Chondrocyte (in vitro differentiated cells): ENCODE data around the gene IKZF3. TPM values are rescaled to one million over a fixed set of nuclear protein-coding genes. Genes with fewer than 3 reads are reported as not detected.
A peak's percentile ranks its signal among the peaks of the same experiment; 100 is the strongest.

Source experiments
- DNase-seq: peaks from one replicate; pipeline ENCODE4 v3.0.0; 2021; ENCODE audit warnings: mixed read lengths, low spot score
- H3K27ac Mint-ChIP-seq: one replicate; pipeline ENCODE4 v1.8.0; 2021; ENCODE audit warnings: mild to moderate bottlenecking, moderate library complexity, mixed read lengths; ENCODE audit not compliant: unreplicated experiment
- H3K27me3 Mint-ChIP-seq: 2 replicates; pipeline ENCODE4 v1.8.0; 2021; ENCODE audit warnings: low read depth, mixed read lengths
- H3K36me3 Mint-ChIP-seq: 2 replicates; pipeline ENCODE4 v1.8.0; 2021; ENCODE audit warnings: low read depth, mixed read lengths
- H3K4me1 Mint-ChIP-seq: 2 replicates; pipeline ENCODE4 v1.8.0; 2021; ENCODE audit warnings: low read depth, mild to moderate bottlenecking, mixed read lengths
- H3K4me3 Mint-ChIP-seq: one replicate; pipeline ENCODE4 v1.8.0; 2021; ENCODE audit warnings: mild to moderate bottlenecking, moderate library complexity, mixed read lengths; ENCODE audit not compliant: unreplicated experiment
- H3K9me3 Mint-ChIP-seq: 2 replicates; pipeline ENCODE4 v1.8.0; 2021; ENCODE audit warnings: low read depth, mixed read lengths
- total RNA-seq: library from RNA; stranded (reverse); gene quantifications from 3 replicates; pipeline ENCODE4 v1.2.1, GENCODE V29; 2021
- TF ChIP-seq, protein P1 (sequence below): fragments of 200-600 bp; sonication (generic); IDR thresholded peaks from 2 replicates; pipeline ENCODE4 v1.5.0; 2021; ENCODE audit warnings: antibody characterized with exemption, mild to moderate bottlenecking, moderate library complexity

The IKZF3 gene
- total RNA-seq, 1 donor from 2014 or later = not detected

DNA sequence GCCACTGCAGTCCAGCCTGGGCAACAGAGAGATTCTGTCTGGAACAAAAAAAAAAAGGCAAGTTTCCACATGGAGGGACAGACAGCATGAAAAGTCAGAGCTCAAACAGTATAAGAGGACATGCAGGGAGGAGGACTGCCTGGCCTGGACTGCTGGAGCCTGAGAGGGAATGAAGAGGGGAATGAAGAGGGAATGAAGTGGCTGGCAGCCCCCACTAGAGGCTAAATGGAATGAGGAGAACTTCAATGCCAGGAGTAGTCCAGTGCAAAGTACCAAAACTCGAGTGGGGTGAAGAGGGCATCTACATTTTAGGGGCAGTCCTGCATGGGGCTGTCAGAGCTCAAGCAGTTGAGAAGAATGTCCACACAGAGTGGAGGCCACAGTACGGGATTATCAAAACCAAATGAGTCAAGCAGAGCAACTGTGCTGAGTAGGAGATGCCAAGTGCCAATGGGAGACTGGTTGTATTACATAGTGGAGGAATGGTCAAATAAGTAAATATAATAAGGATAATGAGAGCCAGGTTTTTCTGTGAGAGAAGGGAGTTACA lies 22.9 kb downstream of the IKZF3 start:
- Mint-ChIP-seq H3K27me3 (peaks cover 51% of the 10 kb centered on the region), H3K4me1 (no peaks in the 10 kb centered on the region), H3K27ac (no peak overlapping the region), H3K36me3 (peaks cover 8% of the 10 kb centered on the region), H3K4me3 (no peak overlapping the region), H3K9me3 (peaks cover 12% of the 10 kb centered on the region)
- no peak for DNase-seq
- TF ChIP-seq, protein P1, sequence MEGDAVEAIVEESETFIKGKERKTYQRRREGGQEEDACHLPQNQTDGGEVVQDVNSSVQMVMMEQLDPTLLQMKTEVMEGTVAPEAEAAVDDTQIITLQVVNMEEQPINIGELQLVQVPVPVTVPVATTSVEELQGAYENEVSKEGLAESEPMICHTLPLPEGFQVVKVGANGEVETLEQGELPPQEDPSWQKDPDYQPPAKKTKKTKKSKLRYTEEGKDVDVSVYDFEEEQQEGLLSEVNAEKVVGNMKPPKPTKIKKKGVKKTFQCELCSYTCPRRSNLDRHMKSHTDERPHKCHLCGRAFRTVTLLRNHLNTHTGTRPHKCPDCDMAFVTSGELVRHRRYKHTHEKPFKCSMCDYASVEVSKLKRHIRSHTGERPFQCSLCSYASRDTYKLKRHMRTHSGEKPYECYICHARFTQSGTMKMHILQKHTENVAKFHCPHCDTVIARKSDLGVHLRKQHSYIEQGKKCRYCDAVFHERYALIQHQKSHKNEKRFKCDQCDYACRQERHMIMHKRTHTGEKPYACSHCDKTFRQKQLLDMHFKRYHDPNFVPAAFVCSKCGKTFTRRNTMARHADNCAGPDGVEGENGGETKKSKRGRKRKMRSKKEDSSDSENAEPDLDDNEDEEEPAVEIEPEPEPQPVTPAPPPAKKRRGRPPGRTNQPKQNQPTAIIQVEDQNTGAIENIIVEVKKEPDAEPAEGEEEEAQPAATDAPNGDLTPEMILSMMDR = no peak

DNA sequence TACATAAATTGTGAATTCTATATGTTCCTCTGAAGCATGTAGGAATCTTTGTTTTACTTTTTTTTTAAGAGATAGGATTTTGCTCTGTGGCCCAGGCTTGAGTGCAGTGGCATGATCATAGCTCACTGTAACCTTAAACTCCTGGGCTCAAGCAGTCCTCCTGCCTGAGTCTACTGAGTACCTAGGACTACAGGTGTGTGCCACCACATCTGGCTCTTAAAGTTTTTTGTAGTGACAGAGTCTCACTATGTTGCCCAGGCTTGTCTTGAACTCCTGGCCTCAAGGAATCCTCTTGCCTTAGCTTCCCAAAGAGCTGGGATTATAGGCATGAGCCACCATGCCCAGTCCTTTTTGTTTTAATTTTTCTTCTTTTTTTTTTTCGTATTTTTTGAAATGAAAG lies 25.3 kb downstream of the IKZF3 start:
- no peak for DNase-seq
- Mint-ChIP-seq H3K27ac (no peak overlapping the region), H3K9me3 (peaks cover 20% of the 10 kb centered on the region), H3K4me1 (no peaks in the 10 kb centered on the region), H3K27me3 (peaks cover 44% of the 10 kb centered on the region), H3K36me3 (peaks cover 12% of the 10 kb centered on the region), H3K4me3 (no peak overlapping the region)
- TF ChIP-seq, protein P1 = no peak

DNA sequence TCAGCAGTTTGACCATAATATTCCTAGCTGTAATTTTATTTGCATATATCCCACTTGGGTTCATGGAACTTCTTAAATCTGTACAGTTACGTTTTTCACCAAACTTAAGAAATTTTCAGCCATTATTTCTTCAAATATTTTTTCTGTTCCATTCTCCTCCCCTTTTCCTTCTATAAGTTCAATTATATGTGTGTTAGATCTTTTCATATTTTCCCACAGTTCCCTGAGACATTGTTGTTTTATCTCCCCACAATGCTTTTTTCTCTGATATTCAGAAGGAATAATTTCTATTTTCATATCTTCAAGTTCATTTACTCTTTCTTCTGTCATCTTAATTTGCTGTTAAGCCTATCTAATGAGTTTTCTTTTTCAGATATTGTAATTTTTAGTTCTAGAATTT lies 26.1 kb downstream of the IKZF3 start:
- TF ChIP-seq, protein P1 = no peak
- no peak overlapping the region for H3K4me3 Mint-ChIP-seq
- H3K9me3 Mint-ChIP-seq = peaks cover 20% of the 10 kb centered on the region
- DNase-seq = no peak
- peaks cover 12% of the 10 kb centered on the region for H3K36me3 Mint-ChIP-seq
- peaks cover 40% of the 10 kb centered on the region for H3K27me3 Mint-ChIP-seq
- no peaks in the 10 kb centered on the region for H3K4me1 Mint-ChIP-seq
- H3K27ac Mint-ChIP-seq = no peak overlapping the region

DNA sequence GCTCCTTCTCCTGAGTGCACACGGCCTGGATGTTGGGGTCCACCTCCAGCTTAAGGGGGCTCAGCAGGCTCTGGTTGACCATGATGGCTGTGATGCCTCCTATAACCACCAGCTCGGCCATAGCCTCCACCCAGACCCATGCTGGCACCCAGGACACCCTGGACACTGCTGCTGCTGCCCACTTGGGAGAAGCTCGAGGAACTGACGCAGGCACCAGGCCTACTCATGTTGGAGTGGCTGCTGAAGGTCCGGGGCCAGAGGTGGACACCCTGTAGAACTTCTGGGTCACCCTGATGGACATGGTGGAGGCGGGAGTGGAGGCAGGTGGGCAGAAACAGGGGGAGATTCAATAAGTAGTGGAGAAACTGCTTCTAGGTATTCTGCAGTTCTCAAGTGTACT lies 28.0 kb downstream of the IKZF3 start:
- H3K4me3 Mint-ChIP-seq = no peak overlapping the region
- peak; percentile 76 for DNase-seq
- H3K9me3 Mint-ChIP-seq = peaks cover 24% of the 10 kb centered on the region
- TF ChIP-seq, protein P1 = no peak
- no peak overlapping the region for H3K27ac Mint-ChIP-seq
- H3K27me3 Mint-ChIP-seq = peaks cover 39% of the 10 kb centered on the region
- peaks cover 14% of the 10 kb centered on the region for H3K36me3 Mint-ChIP-seq
- no peaks in the 10 kb centered on the region for H3K4me1 Mint-ChIP-seq

DNA sequence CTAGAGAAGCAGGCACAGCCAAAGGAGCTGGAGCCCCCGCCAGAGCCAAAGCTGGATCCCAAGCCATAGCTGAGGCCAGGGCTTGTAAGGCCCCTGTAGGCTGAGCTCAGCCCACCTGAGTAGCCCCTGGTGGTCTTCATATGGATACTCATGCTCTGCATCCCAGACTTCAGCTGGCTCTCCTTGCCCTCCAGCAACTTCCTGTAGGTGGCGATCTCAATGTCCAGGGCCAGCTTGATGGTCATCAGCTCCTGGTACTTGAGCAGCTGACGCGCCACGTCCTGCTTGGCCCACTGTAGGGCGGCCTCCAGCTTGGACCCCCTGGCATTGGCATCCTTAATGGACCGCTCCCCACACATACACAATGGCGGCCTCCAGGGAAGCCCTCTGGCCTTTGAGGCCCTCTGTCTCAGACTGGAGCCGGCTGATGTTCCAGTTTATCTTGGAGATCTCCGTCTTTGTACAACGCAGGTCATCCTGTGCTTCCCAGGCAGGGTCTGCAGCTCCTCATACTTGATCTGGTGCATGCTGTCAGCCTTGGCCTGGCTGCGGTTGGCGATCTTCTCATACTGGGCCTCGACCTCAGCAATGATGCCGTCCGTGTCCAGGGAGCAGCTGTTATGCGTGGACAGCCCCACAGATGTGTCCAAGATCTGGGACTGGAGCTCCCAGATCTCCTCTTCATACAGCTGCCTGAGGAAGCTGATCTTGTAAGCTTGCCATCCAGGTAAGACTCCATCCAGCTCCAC lies 28.9 kb downstream of the IKZF3 start:
- H3K4me3 Mint-ChIP-seq = no peak overlapping the region
- H3K4me1 Mint-ChIP-seq = no peaks in the 10 kb centered on the region
- H3K36me3 Mint-ChIP-seq = peaks cover 14% of the 10 kb centered on the region
- TF ChIP-seq, protein P1 = no peak
- peaks cover 24% of the 10 kb centered on the region for H3K9me3 Mint-ChIP-seq
- no peak overlapping the region for H3K27ac Mint-ChIP-seq
- DNase-seq = no peak
- peaks cover 35% of the 10 kb centered on the region for H3K27me3 Mint-ChIP-seq
